Activated T-cell treated with anti-CD3 and anti-CD28 coated beads, Interleukin-2, amount 50 U/mL, for 24 hours (primary cell): Measurements from ENCODE around the gene OLIG2.
A peak's percentile ranks its signal among the peaks of the same experiment; 100 is the strongest.

Source experiments
- DNase-seq: peaks from one replicate; pipeline ENCODE4 v3.0.0-alpha.2; 2020
- H3K27ac Mint-ChIP-seq: 2 replicates; pipeline ENCODE4 v1.8.0; 2020; ENCODE audit warnings: mild to moderate bottlenecking, mixed read lengths
- H3K27me3 Mint-ChIP-seq: 2 replicates; pipeline ENCODE4 v1.8.0; 2020; ENCODE audit warnings: mixed read lengths
- H3K36me3 Mint-ChIP-seq: 2 replicates; pipeline ENCODE4 v1.8.0; 2020; ENCODE audit warnings: low read depth, mixed read lengths
- H3K4me1 Mint-ChIP-seq: 2 replicates; pipeline ENCODE4 v1.8.0; 2020; ENCODE audit warnings: low read depth, mixed read lengths
- H3K4me3 Mint-ChIP-seq: 2 replicates; pipeline ENCODE4 v1.8.0; 2020; ENCODE audit warnings: mild to moderate bottlenecking, moderate library complexity, mixed read lengths
- H3K9me3 Mint-ChIP-seq: 2 replicates; pipeline ENCODE4 v1.8.0; 2020; ENCODE audit warnings: mixed read lengths

OLIG2 gene

GRCh38 chr21:33013626-33014025 lies 12.1 kb upstream of the OLIG2 start:
- Mint-ChIP-seq H3K9me3 (no peaks in the 10 kb centered on the region), H3K4me3 (no peak overlapping the region), H3K27me3 (peaks cover 74% of the 10 kb centered on the region), H3K4me1 (no peaks in the 10 kb centered on the region), H3K36me3 (no peaks in the 10 kb centered on the region), H3K27ac (no peak overlapping the region)
- no peak for DNase-seq

GRCh38 chr21:33014331-33014730 lies 11.4 kb upstream of the OLIG2 start:
- no peak overlapping the region for H3K27ac Mint-ChIP-seq
- no peak overlapping the region for H3K4me3 Mint-ChIP-seq
- peaks cover 81% of the 10 kb centered on the region for H3K27me3 Mint-ChIP-seq
- no peak for DNase-seq
- peaks cover 4% of the 10 kb centered on the region for H3K4me1 Mint-ChIP-seq
- no peaks in the 10 kb centered on the region for H3K9me3 Mint-ChIP-seq
- no peaks in the 10 kb centered on the region for H3K36me3 Mint-ChIP-seq

DNA sequence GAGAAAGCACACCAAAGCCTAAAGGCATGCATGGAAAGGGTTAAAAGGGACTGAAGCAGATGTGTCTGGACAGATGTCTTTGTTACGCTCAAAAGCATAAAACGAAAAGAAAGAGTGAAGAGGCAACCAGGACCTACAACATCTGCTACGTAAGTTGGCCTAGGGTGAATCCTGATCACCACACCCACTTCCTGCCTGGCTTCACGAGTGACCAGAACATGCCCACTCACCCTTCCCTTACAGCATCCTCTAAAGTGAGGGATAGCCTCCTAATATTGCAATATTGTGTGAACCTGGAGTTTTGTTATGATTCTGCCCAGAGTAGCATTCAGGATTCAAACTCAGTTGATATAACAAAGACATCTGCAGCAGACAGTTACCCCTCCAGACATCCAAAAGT lies 10.6 kb upstream of the OLIG2 start:
- Mint-ChIP-seq H3K27ac (no peak overlapping the region), H3K4me3 (no peak overlapping the region), H3K36me3 (no peaks in the 10 kb centered on the region), H3K4me1 (peaks cover 8% of the 10 kb centered on the region), H3K9me3 (no peaks in the 10 kb centered on the region), H3K27me3 (peaks cover 85% of the 10 kb centered on the region)
- no peak for DNase-seq

- Mint-ChIP-seq H3K9me3 (no peaks in the 10 kb centered on the region), H3K27ac (no peak overlapping the region), H3K4me3 (no peak overlapping the region), H3K36me3 (no peaks in the 10 kb centered on the region), H3K27me3 (peaks cover 87% of the 10 kb centered on the region), H3K4me1 (peaks cover 13% of the 10 kb centered on the region)
- no peak for DNase-seq
These were observed 10.0 kb upstream of the OLIG2 start for GRCh38 chr21:33015756-33016155.

GRCh38 chr21:33018707-33019465 lies 6.8 kb upstream of the OLIG2 start:
- Mint-ChIP-seq H3K4me3 (peak overlapping the region; percentile 10), H3K36me3 (no peaks in the 10 kb centered on the region), H3K4me1 (peaks cover 24% of the 10 kb centered on the region), H3K9me3 (no peaks in the 10 kb centered on the region), H3K27me3 (peaks cover 93% of the 10 kb centered on the region), H3K27ac (no peak overlapping the region)
- no peak for DNase-seq

- no peak overlapping the region for H3K27ac Mint-ChIP-seq
- peak overlapping the region; percentile 10 for H3K4me3 Mint-ChIP-seq
- H3K36me3 Mint-ChIP-seq = no peaks in the 10 kb centered on the region
- no peak for DNase-seq
- H3K27me3 Mint-ChIP-seq = peaks cover 93% of the 10 kb centered on the region
- peaks cover 30% of the 10 kb centered on the region for H3K4me1 Mint-ChIP-seq
- no peaks in the 10 kb centered on the region for H3K9me3 Mint-ChIP-seq
These were observed 6.2 kb upstream of the OLIG2 start for GRCh38 chr21:33019516-33019884.

DNA sequence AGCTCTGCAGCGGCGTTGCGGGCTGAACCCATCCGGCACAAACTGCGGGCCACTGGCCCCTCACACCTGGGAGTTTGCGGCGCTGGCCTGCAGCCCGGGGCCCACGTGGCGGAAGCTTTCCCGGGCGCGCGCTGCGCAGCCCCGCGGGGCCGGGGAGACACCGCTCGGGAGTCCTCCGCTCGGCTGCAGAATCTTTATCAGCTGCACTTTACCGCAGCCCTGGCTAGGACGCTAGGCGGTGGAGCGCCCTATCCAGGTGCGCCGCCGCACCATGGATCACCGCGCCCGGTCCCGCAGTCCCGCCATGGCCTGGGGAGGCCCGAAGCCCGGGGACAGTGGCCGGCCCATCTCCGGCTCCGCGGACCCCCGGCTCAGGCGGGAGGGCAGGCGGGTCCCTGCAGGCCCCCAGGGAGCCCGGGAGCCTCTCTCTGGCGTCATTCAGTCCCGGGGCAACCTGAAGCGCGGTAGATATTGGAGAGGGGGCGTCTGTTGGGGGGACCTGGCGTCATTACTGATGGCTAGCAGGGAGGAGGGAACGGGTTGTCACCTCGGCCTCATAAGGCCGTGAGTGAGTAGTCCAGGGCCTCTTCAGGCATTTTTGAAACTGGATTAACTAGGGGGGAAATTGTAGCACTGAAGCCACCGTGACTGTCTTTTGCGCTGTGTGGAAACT lies 5.7 kb upstream of the OLIG2 start:
- peaks cover 93% of the 10 kb centered on the region for H3K27me3 Mint-ChIP-seq
- no peak for DNase-seq
- peak overlapping the region; percentile 36 for H3K4me3 Mint-ChIP-seq
- peaks cover 35% of the 10 kb centered on the region for H3K4me1 Mint-ChIP-seq
- H3K9me3 Mint-ChIP-seq = no peaks in the 10 kb centered on the region
- no peaks in the 10 kb centered on the region for H3K36me3 Mint-ChIP-seq
- H3K27ac Mint-ChIP-seq = no peak overlapping the region

DNA sequence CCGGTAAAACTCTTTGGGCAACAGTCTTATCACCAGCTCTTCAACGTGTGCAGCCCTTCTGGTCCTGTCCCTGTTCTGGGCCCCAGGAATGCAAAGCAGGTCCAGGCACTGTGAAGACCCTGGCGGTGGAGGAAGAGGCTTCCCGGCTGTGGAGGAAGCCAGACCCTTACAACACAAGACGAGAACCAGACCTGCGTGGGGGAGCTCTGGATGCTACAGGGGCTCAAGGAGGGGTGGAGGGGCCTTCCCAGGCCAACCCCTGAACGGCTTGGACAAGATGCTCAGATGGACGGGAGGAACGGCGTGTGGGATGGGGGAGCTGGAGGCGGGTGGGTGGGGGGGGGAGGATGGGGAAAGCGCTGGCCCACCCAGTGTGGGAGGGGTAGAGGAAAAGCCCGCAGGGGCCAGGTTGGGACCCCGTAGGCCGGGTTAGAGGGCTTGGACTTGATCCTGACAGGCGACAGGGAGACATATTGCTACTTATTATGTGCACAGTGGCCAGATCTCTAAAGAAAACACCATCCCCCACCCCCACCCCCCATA lies 5.1 kb upstream of the OLIG2 start:
- Mint-ChIP-seq H3K4me1 (peaks cover 37% of the 10 kb centered on the region), H3K27ac (no peak overlapping the region), H3K36me3 (no peaks in the 10 kb centered on the region), H3K9me3 (no peaks in the 10 kb centered on the region), H3K27me3 (peaks cover 93% of the 10 kb centered on the region), H3K4me3 (peak overlapping the region; percentile 36)
- DNase-seq = no peak

- Mint-ChIP-seq H3K27ac (no peak overlapping the region), H3K4me1 (peaks cover 41% of the 10 kb centered on the region), H3K4me3 (no peak overlapping the region), H3K9me3 (no peaks in the 10 kb centered on the region), H3K36me3 (no peaks in the 10 kb centered on the region), H3K27me3 (peaks cover 93% of the 10 kb centered on the region)
- no peak for DNase-seq
These were observed 4.6 kb upstream of the OLIG2 start for GRCh38 chr21:33021150-33021549.

GRCh38 chr21:33021667-33022066 lies 4.1 kb upstream of the OLIG2 start:
- Mint-ChIP-seq H3K27ac (no peak overlapping the region), H3K4me3 (no peak overlapping the region)
- no peak for DNase-seq

GRCh38 chr21:33022489-33022827 lies 3.3 kb upstream of the OLIG2 start:
- no peak for DNase-seq
- Mint-ChIP-seq H3K9me3 (no peaks in the 10 kb centered on the region), H3K27me3 (peaks cover 91% of the 10 kb centered on the region), H3K27ac (peak overlapping the region; percentile 51), H3K4me3 (no peak overlapping the region), H3K36me3 (no peaks in the 10 kb centered on the region), H3K4me1 (peaks cover 51% of the 10 kb centered on the region)

More at GRCh38 chr21:33021667-33022066, 4.1 kb upstream of the OLIG2 start:
- H3K36me3 Mint-ChIP-seq = no peaks in the 10 kb centered on the region
- H3K4me1 Mint-ChIP-seq = peaks cover 46% of the 10 kb centered on the region
- peaks cover 93% of the 10 kb centered on the region for H3K27me3 Mint-ChIP-seq
- H3K9me3 Mint-ChIP-seq = no peaks in the 10 kb centered on the region

DNA sequence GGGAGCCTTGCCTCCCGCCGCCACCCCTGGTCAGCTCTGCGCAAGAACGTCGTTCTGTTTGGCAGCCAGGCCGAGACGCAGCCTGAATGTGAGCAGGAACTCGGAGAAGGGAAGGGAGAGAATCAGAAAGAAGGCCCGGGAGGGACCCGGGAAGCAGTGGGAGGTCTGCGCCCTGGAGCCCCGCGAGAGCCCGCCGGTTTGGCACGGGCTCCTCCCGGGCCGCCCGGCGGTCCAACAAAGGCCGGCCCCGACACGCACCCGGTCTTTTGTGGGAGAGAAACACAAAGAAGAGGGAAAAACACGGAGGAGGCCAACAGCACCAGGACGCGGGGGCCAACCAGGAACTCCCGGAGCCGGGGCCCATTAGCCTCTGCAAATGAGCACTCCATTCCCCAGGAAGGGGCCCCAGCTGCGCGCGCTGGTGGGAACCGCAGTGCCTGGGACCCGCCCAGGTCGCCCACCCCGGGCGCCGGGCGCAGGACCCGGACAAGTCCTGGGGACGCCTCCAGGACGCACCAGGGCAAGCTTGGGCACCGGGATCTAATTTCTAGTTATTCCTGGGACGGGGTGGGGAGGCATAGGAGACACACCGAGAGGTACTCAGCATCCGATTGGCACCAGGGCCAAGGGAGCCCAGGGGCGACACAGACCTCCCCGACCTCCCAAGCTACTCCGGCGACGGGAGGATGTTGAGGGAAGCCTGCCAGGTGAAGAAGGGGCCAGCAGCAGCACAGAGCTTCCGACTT lies 2.7 kb upstream of the OLIG2 start:
- H3K36me3 Mint-ChIP-seq = no peaks in the 10 kb centered on the region
- H3K9me3 Mint-ChIP-seq = no peaks in the 10 kb centered on the region
- no peak for DNase-seq
- H3K4me3 Mint-ChIP-seq = no peak overlapping the region
- peak overlapping the region; percentile 51 for H3K27ac Mint-ChIP-seq
- H3K4me1 Mint-ChIP-seq = peaks cover 51% of the 10 kb centered on the region
- H3K27me3 Mint-ChIP-seq = peaks cover 88% of the 10 kb centered on the region

- Mint-ChIP-seq H3K9me3 (no peaks in the 10 kb centered on the region), H3K27me3 (peaks cover 88% of the 10 kb centered on the region), H3K4me1 (peaks cover 57% of the 10 kb centered on the region), H3K27ac (peak overlapping the region; percentile 39), H3K4me3 (peak overlapping the region; percentile 12), H3K36me3 (no peaks in the 10 kb centered on the region)
- no peak for DNase-seq
These were observed 2.0 kb upstream of the OLIG2 start for GRCh38 chr21:33023574-33024200.
